ENCODE data around the gene CACNA1B. TPM values are rescaled to one million over a fixed set of nuclear protein-coding genes. Genes with fewer than 3 reads are reported as not detected.
"Not testable (repeated sequence)": the region's sequence is repeated elsewhere in the genome, so short reads cannot be mapped to it uniquely, and the experiment has no call there.

Gene CACNA1B
- total and polyA plus RNA-seq, 2 of the 4 experiments (the other 2 are of a cell fraction), result 0.02 TPM; not detected in 1

- Histone ChIP-seq H3K36me3 (ENCODE audit: control insufficient read depth, insufficient read depth, low read length) (no peaks in the 10 kb centered on the region), H3K4ac (ENCODE audit: low read depth, low read length) (no peak overlapping the region), H2BK120ac (ENCODE audit: low read depth, low read length) (no peak overlapping the region), H4K20me1 (ENCODE audit: insufficient read depth, low read length) (no peaks in the 10 kb centered on the region), H4K5ac (ENCODE audit: low read depth, low read length) (no peak overlapping the region), H3K27me3 (ENCODE audit: control insufficient read depth, insufficient read depth, low read length) (no peaks in the 10 kb centered on the region; the same call in 1 of the 2 replicates), H2BK15ac (ENCODE audit: low read depth, low read length) (no peak overlapping the region), H2AK9ac (replicated peaks; ENCODE audit: low read depth, low read length, poor library complexity) (no peak overlapping the region), H3K79me1 (ENCODE audit: low read depth in 1 of 2, low read length in 2 of 2) (no peaks in the 10 kb centered on the region), H2AK5ac (ENCODE audit: low read depth, low read length) (no peak overlapping the region), H4K8ac (ENCODE audit: low read depth in 2 of 2, low read length in 2 of 2) (no peak overlapping the region), H3K9ac (ENCODE audit: low read depth, low read length) (no peak overlapping the region), H3K4me3 (ENCODE audit: insufficient read depth, low read depth, low read length) (no peak overlapping the region), H3K9me1 (ENCODE audit: insufficient read depth, low read length) (no peaks in the 10 kb centered on the region), H2BK5ac (ENCODE audit: low read depth, low read length, poor library complexity, severe bottlenecking) (no peak overlapping the region), H3K4me1 (ENCODE audit: control insufficient read depth, insufficient read depth, low read length) (no peaks in the 10 kb centered on the region), H3K4me2 (ENCODE audit: low read depth, low read length) (no peak overlapping the region), H3K56ac (ENCODE audit: extremely low read depth, insufficient read depth, low read length) (no peak overlapping the region), H2AFZ (replicated peaks; ENCODE audit: low read length, poor library complexity) (no peak overlapping the region), H2BK20ac (ENCODE audit: low read depth, low read length) (no peak overlapping the region), H3K18ac (ENCODE audit: low read depth, low read length) (no peak overlapping the region), H3K9me3 (ENCODE audit: control insufficient read depth, insufficient read depth, low read length) (peaks cover 5% of the 10 kb centered on the region; the same call in 1 of the 2 replicates), H3K23ac (ENCODE audit: low read depth, low read length) (no peak overlapping the region), H3K14ac (replicated peaks; ENCODE audit: low read depth, low read length) (no peak overlapping the region), H3K27ac (ENCODE audit: insufficient read depth, low read length) (no peak overlapping the region), H4K91ac (ENCODE audit: insufficient read depth, low read depth, low read length) (no peak overlapping the region)
- DNase-seq (no peak), ATAC-seq (ENCODE audit: low read depth) (no peak)
- no CpG with 5 or more reads among the region's 10 CpGs for WGBS, 2 experiments (ENCODE audit: extremely low coverage in 2 of 2, insufficient read length in 1 of 2)
- ChIA-PET POLR2A (ENCODE audit: unreplicated experiment) (no interaction called here), CTCF (no interaction called here)
- BruUV-seq (replicated peaks), result no TSS peak
- intact Hi-C loops (cut with micrococcal nuclease) (no loop called here), in situ Hi-C loops (cut with MboI; ENCODE audit: low sequenced_read_pairs) (no loop called here), dilution Hi-C loops (cut with HindIII; ENCODE audit: low sequenced_read_pairs, unreplicated experiment) (no loop called here)
- TF ChIP-seq MXI1 (IDR thresholded peaks at IDR 0.05; ENCODE audit: borderline replicate concordance, low read depth, low read length), result no peak
- no peak for TF ChIP-seq BHLHE40 (IDR thresholded peaks at IDR 0.05; ENCODE audit: low read depth, low read length)
- TF ChIP-seq ELK1 (IDR thresholded peaks at IDR 0.05; ENCODE audit: borderline replicate concordance, low read depth, low read length), result no peak
- no peak for TF ChIP-seq RFX5 (IDR thresholded peaks at IDR 0.05; ENCODE audit: low read depth, low read length)
- TF ChIP-seq RAD21 (IDR thresholded peaks at IDR 0.05; ENCODE audit: low read length), result no peak
- no peak for TF ChIP-seq CEBPB (IDR thresholded peaks at IDR 0.05; ENCODE audit: low read depth, low read length)
- no peak for TF ChIP-seq MAFK (IDR thresholded peaks at IDR 0.05; ENCODE audit: low read depth, low read length)
Measured at GRCh38 chr9:137882506-137882821, 4.9 kb downstream of the CACNA1B start.

- H3K27ac ChIP-seq (ENCODE audit: insufficient read depth, low read length); H4K5ac ChIP-seq (ENCODE audit: low read depth, low read length); BruUV-seq (replicated peaks); H3K9me3 ChIP-seq (ENCODE audit: control insufficient read depth, insufficient read depth, low read length); H3K56ac ChIP-seq (ENCODE audit: extremely low read depth, insufficient read depth, low read length); H3K4me2 ChIP-seq (ENCODE audit: low read depth, low read length); H4K91ac ChIP-seq (ENCODE audit: insufficient read depth, low read depth, low read length); H2AK5ac ChIP-seq (ENCODE audit: low read depth, low read length); H3K36me3 ChIP-seq (ENCODE audit: control insufficient read depth, insufficient read depth, low read length); H2BK120ac ChIP-seq (ENCODE audit: low read depth, low read length); in situ Hi-C loops (cut with MboI; ENCODE audit: low sequenced_read_pairs); H2BK20ac ChIP-seq (ENCODE audit: low read depth, low read length); CTCF ChIA-PET; H4K8ac ChIP-seq (ENCODE audit: low read depth in 2 of 2, low read length in 2 of 2); POLR2A ChIA-PET (ENCODE audit: unreplicated experiment); H4K20me1 ChIP-seq (ENCODE audit: insufficient read depth, low read length); H3K18ac ChIP-seq (ENCODE audit: low read depth, low read length); DNase-seq; H2AK9ac ChIP-seq (replicated peaks; ENCODE audit: low read depth, low read length, poor library complexity); H3K27me3 ChIP-seq (ENCODE audit: control insufficient read depth, insufficient read depth, low read length); H3K4me1 ChIP-seq (ENCODE audit: control insufficient read depth, insufficient read depth, low read length); H3K9ac ChIP-seq (ENCODE audit: low read depth, low read length); ATAC-seq (ENCODE audit: low read depth); intact Hi-C loops (cut with micrococcal nuclease); H3K14ac ChIP-seq (replicated peaks; ENCODE audit: low read depth, low read length); H2BK5ac ChIP-seq (ENCODE audit: low read depth, low read length, poor library complexity, severe bottlenecking); H3K79me1 ChIP-seq (ENCODE audit: low read depth in 1 of 2, low read length in 2 of 2); H3K4me3 ChIP-seq (ENCODE audit: insufficient read depth, low read depth, low read length); H3K23ac ChIP-seq (ENCODE audit: low read depth, low read length); H3K9me1 ChIP-seq (ENCODE audit: insufficient read depth, low read length); H2BK15ac ChIP-seq (ENCODE audit: low read depth, low read length); H3K4ac ChIP-seq (ENCODE audit: low read depth, low read length); H2AFZ ChIP-seq (replicated peaks; ENCODE audit: low read length, poor library complexity); dilution Hi-C loops (cut with HindIII; ENCODE audit: low sequenced_read_pairs, unreplicated experiment): not testable (repeated sequence)
- no CpG with 5 or more reads among the region's 6 CpGs for WGBS, 2 experiments (ENCODE audit: extremely low coverage in 2 of 2, insufficient read length in 1 of 2)
Measured at GRCh38 chr9:137883977-137884376, 6.4 kb downstream of the CACNA1B start.

Data from IMR-90 (cell line).